Common myeloid progenitor, CD34-positive (primary cell): Measurements from ENCODE around the gene RPUSD3. TPM values are rescaled to one million over a fixed set of nuclear protein-coding genes. Genes with fewer than 3 reads are reported as not detected.

ENCODE experiments used
- CTCF ChIA-PET: fragments of 350-600 bp; sonication (Branson Sonifier 250); formaldehyde crosslinking; loops from one replicate; lab custom pipeline; 2021; ENCODE audit warnings: antibody characterized with exemption; lab: Charles Lee
- POLR2A ChIA-PET: fragments of 350-600 bp; sonication (Branson Sonifier 250); formaldehyde crosslinking; loops from one replicate; lab custom pipeline; 2021; ENCODE audit warnings: antibody characterized with exemption; lab: Charles Lee
- DNase-seq, 3 donors: peaks; one replicate each; pipeline versions ENCODE4 v3.0.0 to v3.0.0-alpha.2; 2013
- H3K27ac ChIP-seq, 2 experiments: 1 replicate in 1 of 2; 2 replicates in 1 of 2; pipeline ENCODE4 v1.7.0; 2013; ENCODE audit warnings: inconsistent platforms in 2 of 2, low read length in 2 of 2, mild to moderate bottlenecking in 2 of 2, low read depth in 1 of 2, moderate library complexity in 1 of 2; ENCODE audit not compliant: severe bottlenecking in 2 of 2, insufficient read depth in 1 of 2, poor library complexity in 1 of 2
- H3K27me3 ChIP-seq, 5 experiments: replicated peaks in 2 of 5; 1 replicate in 3 of 5; 2 replicates in 2 of 5; pipeline versions ENCODE4 v1.6.1 to v1.7.0; 2013; ENCODE audit warnings: low read length in 4 of 5, mild to moderate bottlenecking in 2 of 5, moderate library complexity in 2 of 5, inconsistent platforms in 1 of 5; ENCODE audit not compliant: insufficient read depth in 5 of 5, control insufficient read depth in 4 of 5
- H3K36me3 ChIP-seq, 4 experiments: 1 replicate in 2 of 4; 2 replicates in 2 of 4; pipeline versions ENCODE4 v1.6.1 to v1.7.0; 2013; ENCODE audit warnings: low read length in 3 of 4, control low read depth in 1 of 4, mild to moderate bottlenecking in 1 of 4; ENCODE audit not compliant: control insufficient read depth in 4 of 4, insufficient read depth in 4 of 4
- H3K4me1 ChIP-seq, 4 experiments: 1 replicate in 3 of 4; 2 replicates in 1 of 4; pipeline versions ENCODE4 v1.6.1 to v1.7.1; 2013; ENCODE audit warnings: low read length in 3 of 4, mild to moderate bottlenecking in 3 of 4, control low read depth in 1 of 4, inconsistent platforms in 1 of 4, moderate library complexity in 1 of 4; ENCODE audit not compliant: control insufficient read depth in 4 of 4, insufficient read depth in 4 of 4; ENCODE audit errors: control extremely low read depth in 1 of 4
- H3K4me3 ChIP-seq, 7 experiments: 1 replicate in 4 of 7; 2 replicates in 3 of 7; pipeline versions ENCODE4 v1.5.1 to v1.7.0; 2013; ENCODE audit warnings: mild to moderate bottlenecking in 7 of 7, low read length in 6 of 7, moderate library complexity in 6 of 7, inconsistent platforms in 2 of 7, low read depth in 2 of 7, control low read depth in 1 of 7; ENCODE audit not compliant: insufficient read depth in 4 of 7, control insufficient read depth in 1 of 7; ENCODE audit errors: extremely low read depth in 1 of 7
- H3K9me3 ChIP-seq, 5 experiments: 1 replicate in 4 of 5; 2 replicates in 1 of 5; pipeline versions ENCODE4 v1.6.1 to v1.7.1; 2013; ENCODE audit warnings: low read length in 4 of 5, mild to moderate bottlenecking in 2 of 5, inconsistent platforms in 1 of 5, low read depth in 1 of 5, moderate library complexity in 1 of 5; ENCODE audit not compliant: control insufficient read depth in 4 of 5, insufficient read depth in 2 of 5; ENCODE audit errors: control extremely low read depth in 1 of 5
- WGBS: methylation state at CpG from one replicate; pipeline ENCODE4 v1.1.5; 2013; ENCODE audit not compliant: insufficient coverage; 5-methylcytosine and 5-hydroxymethylcytosine counted together
- polyA plus RNA-seq: library from polyadenylated mRNA; unstranded; fragments of 120-200 nt; gene quantifications from one replicate; pipeline ENCODE4 v1.2.1, GENCODE V29; 2013

The RPUSD3 gene, protein sequence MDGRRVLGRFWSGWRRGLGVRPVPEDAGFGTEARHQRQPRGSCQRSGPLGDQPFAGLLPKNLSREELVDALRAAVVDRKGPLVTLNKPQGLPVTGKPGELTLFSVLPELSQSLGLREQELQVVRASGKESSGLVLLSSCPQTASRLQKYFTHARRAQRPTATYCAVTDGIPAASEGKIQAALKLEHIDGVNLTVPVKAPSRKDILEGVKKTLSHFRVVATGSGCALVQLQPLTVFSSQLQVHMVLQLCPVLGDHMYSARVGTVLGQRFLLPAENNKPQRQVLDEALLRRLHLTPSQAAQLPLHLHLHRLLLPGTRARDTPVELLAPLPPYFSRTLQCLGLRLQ
- polyA plus RNA-seq: 38.3 TPM

DNA sequence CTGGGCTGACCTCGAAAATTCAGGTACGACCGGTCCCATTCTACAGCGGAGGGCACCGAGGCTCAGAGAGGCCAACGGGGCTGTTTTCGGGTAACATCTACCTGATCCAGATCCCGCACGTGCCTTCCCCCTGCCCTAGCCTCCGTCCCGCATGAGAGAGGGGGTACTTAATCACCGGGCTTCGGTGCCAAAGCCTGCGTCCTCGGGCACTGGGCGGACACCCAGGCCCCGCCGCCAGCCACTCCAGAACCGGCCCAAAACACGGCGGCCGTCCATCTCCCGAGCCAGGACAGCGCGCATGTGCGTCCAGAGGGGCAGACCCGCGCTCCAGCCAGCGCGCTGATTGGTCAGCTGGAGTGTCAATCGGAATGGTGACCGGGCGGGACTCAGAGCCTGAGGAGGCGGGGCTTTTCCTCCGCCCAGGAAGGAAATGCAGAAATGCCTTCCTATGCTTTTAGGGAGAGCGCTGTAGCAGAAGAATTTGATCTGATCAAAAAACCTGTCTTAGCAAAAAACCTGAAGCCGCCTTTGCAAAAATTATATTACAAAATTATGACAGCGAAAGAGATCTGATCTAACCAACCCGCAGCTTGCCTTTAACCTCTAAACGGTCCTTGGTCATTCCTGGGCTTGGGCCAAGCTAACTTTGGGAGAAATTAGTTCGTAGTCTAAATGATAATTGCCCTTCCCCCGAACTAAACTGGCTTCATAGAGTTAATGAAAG is at the start of gene RPUSD3:
Gene RPUSD3 (minus strand): TSS at position 294 of the 724 bp plus-strand sequence. CDS start 18 bp downstream, at position 276.
- H3K9me3 ChIP-seq: no peaks in the 10 kb centered on the region
- H3K4me1 ChIP-seq: peaks cover 4 to 35% (median 20%) of the 10 kb centered on the region in 4 experiments
- peak within 1 kb of the TSS; percentile 79 to 96 (median 86) for H3K4me3 ChIP-seq
- DNase-seq: peak; percentile 92 to 95 (median 93)
- peak within 1 kb of the TSS in 1 of 2 experiments; percentile 73 for H3K27ac ChIP-seq
- peaks cover 6 to 32% (median 20%) of the 10 kb centered on the region in 4 experiments for H3K36me3 ChIP-seq
- H3K27me3 ChIP-seq: no peaks in the 10 kb centered on the region
- POLR2A ChIA-PET: interaction anchor here (2.5 kb wide), 1 partner anchor 89 kb away, joined by 6 read pairs; the partner anchor contains the start of gene CRELD1
- WGBS: 0% methylated on average over 36 of the region's 42 CpGs
- CTCF ChIA-PET: interaction anchor here (0.8 to 1.2 kb wide), 4 partner anchors 9 to 87 kb away, joined by 3 read pairs; no protein-coding TSS in a partner anchor

GRCh38 chr3:9891072-9891622 is 47.3 kb upstream of the RPUSD3 start:
- POLR2A ChIA-PET: interaction anchor here (0.7 to 1.6 kb wide), 4 partner anchors 11 to 135 kb away, joined by 4 to 8 read pairs (median 6); partner anchors contain the start of genes CRELD1 and FANCD2
- H3K27ac ChIP-seq: peak overlapping the region; percentile 97
- DNase-seq: no peak
- CTCF ChIA-PET: interaction anchor here (1.1 to 2.0 kb wide), 6 partner anchors 11 to 59 kb away, joined by 4 to 11 read pairs (median 7); partner anchors contain the start of genes CRELD1 and IL17RE
- 0% methylated on average over 7 of the region's 12 CpGs for WGBS
- H3K36me3 ChIP-seq: peaks cover 4 to 20% (median 11%) of the 10 kb centered on the region in 4 experiments
- H3K9me3 ChIP-seq: no peaks in the 10 kb centered on the region
- no peaks in the 10 kb centered on the region for H3K27me3 ChIP-seq
- H3K4me1 ChIP-seq: peaks cover 17 to 41% (median 31%) of the 10 kb centered on the region in 4 experiments
- H3K4me3 ChIP-seq: peak overlapping the region; percentile 69 to 99 (median 92)

DNA sequence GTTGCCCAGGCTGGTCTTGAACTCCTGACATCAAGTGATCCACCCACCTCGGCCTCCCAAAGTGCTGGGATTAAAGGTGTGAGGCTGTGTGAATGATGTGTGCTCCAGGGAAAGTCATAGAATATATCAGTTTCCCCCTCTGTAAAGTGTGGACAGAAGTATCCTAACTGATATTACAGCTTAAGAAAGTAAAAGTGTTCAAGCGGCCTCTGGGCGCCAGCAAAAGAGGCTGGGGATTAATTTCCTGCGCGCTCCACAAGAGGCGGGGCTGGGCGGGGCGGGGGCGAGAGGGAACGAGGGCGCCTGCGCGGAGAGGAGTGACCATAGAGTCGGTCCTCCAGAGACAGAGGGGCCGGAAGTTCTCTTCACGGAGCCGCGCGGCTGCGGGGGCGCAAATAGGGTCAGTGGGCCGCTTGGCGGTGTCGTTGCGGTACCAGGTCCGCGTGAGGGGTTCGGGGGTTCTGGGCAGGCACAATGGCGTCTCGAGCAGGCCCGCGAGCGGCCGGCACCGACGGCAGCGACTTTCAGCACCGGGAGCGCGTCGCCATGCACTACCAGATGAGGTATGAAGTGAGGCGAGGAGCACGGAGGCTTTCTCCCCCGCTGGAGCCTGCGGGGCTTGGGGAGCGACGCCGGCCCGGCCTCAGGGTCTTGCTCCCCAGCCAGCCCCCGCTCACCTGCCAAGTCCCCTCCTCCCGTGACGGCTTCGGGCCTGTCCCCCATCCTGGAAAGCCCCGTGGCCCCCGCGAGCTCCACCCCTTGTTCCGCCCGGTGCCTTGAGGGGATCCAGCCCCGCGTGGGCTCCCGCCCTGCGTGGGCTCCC is 46.7 kb upstream of the RPUSD3 start, which contains the start of gene JAGN1:
Gene JAGN1 (plus strand): TSS at position 362 of the 823 bp plus-strand sequence. CDS start 113 bp downstream, at position 475.
- peak; percentile 91 to 93 (median 93) for DNase-seq
- peak within 1 kb of the TSS; percentile 69 to 99 (median 92) for H3K4me3 ChIP-seq
- under 1% methylated on average over 54 of the region's 62 CpGs for WGBS
- H3K27ac ChIP-seq: peak within 1 kb of the TSS; percentile 97
- POLR2A ChIA-PET: interaction anchor here (0.7 to 1.6 kb wide), 4 partner anchors 12 to 136 kb away, joined by 4 to 8 read pairs (median 6); partner anchors contain the start of genes CRELD1 and FANCD2
- H3K9me3 ChIP-seq: no peaks in the 10 kb centered on the region
- H3K4me1 ChIP-seq: peaks cover 17 to 38% (median 30%) of the 10 kb centered on the region in 4 experiments
- CTCF ChIA-PET: interaction anchor here (1.3 to 2.0 kb wide), 6 partner anchors 11 to 42 kb away, joined by 3 to 11 read pairs (median 7); partner anchors contain the start of genes CRELD1 and IL17RE
- no peaks in the 10 kb centered on the region for H3K27me3 ChIP-seq
- peaks cover 4 to 20% (median 11%) of the 10 kb centered on the region in 4 experiments for H3K36me3 ChIP-seq

DNA sequence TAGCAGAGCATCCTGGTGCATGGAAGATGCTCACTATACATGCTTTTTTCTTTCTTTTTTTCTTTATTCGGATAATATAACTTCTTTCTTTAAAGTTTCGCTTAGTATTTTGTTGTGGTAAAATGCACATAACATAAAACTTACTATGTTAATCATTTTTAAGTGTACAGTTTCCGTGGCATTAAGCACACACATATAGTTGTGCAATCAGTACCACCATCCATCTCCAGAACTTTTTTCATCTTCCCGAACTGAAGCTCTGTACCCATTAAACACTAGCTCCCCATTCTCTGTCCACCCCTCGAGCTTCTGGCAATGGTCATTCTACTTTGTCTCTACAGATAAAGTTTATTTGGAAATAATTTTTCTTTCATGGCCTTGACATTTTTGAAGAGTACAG is 45.6 kb upstream of the RPUSD3 start:
- POLR2A ChIA-PET: interaction anchor here (0.8 kb wide), 1 partner anchor 22 kb away, joined by 3 read pairs; no protein-coding TSS in a partner anchor
- Histone ChIP-seq H3K4me1 (peaks cover 14 to 32% (median 26%) of the 10 kb centered on the region in 4 experiments), H3K36me3 (peaks cover 4 to 17% (median 11%) of the 10 kb centered on the region in 4 experiments), H3K9me3 (no peaks in the 10 kb centered on the region), H3K27ac (no peak overlapping the region), H3K4me3 (no peak overlapping the region), H3K27me3 (no peaks in the 10 kb centered on the region)
- 100% methylated on average over 2 of the region's 5 CpGs for WGBS
- CTCF ChIA-PET: interaction anchor here (0.9 to 1.3 kb wide), 3 partner anchors 13 to 25 kb away, joined by 3 to 4 read pairs (median 3); partner anchors contain the start of gene IL17RE
- DNase-seq: no peak

GRCh38 chr3:9888540-9888939 is 44.7 kb upstream of the RPUSD3 start:
- DNase-seq: no peak
- CTCF ChIA-PET: interaction anchor here (0.9 to 1.2 kb wide), 2 partner anchors 14 to 26 kb away, joined by 3 to 4 read pairs; partner anchors contain the start of gene IL17RE
- peaks cover 4 to 13% (median 9%) of the 10 kb centered on the region in 4 experiments for H3K36me3 ChIP-seq
- 100% methylated on average over 1 of the region's 3 CpGs for WGBS
- POLR2A ChIA-PET: interaction anchor here (0.6 kb wide), 1 partner anchor 45 kb away, joined by 3 read pairs; the partner anchor contains the start of gene CRELD1
- no peak overlapping the region for H3K27ac ChIP-seq
- H3K4me1 ChIP-seq: peaks cover 7 to 24% (median 21%) of the 10 kb centered on the region in 4 experiments
- no peaks in the 10 kb centered on the region for H3K27me3 ChIP-seq
- no peak overlapping the region for H3K4me3 ChIP-seq
- no peaks in the 10 kb centered on the region for H3K9me3 ChIP-seq
